Spleen (tissue), 7 donors: ENCODE results near the gene CLEC4M.

Source experiments
- POLR2A ChIP-seq, 3 donors: fragments of 450-650 bp; IDR thresholded peaks; one replicate each; pipeline ENCODE4 v1.5.1; 2017; ENCODE audit warnings: antibody characterized with exemption in 3 of 3, mild to moderate bottlenecking in 1 of 3
- TF ChIP-seq, protein P1 (sequence below), 11 experiments: fragments of 200-600 bp in 7 of 11; fragments of 450-650 bp in 4 of 11; sonication (generic) in 4 of 11; IDR thresholded peaks in 8 of 11; conservative IDR thresholded peaks in 3 of 11; 1 replicate in 7 of 11; 2 replicates in 4 of 11; pipeline versions ENCODE4 v1.4.0 to v1.8.0; 2016 to 2021; ENCODE audit warnings: antibody characterized with exemption in 11 of 11, inconsistent platforms in 4 of 11, mild to moderate bottlenecking in 1 of 11
- donor health status: DM: no; HTN: no; CAD: no; lungs with moderate emphysema.
- donor health status: DM: no; HTN: no; CAD: no.
- donor health status: DM: no; HTN: no; CAD: no.

DNA sequence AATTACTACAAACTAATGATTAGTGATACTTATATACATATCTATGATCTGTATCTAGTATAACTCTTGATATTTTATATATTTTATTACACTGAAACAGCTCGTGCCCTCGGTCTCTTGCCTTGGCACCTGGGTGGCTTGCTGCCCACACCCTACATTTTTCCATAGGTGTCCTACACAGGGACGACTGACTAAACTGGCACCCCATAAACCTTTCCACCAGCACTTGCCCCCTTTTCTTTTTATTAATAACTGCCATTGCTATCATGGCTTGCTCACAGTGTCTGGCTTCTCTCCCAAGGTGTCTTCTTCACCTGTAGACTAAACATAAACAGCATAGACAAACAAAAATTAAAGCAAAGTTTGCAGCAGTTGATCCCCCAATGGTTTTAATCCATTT is 30.4 kb downstream of the CLEC4M start:
- TF ChIP-seq, protein P1, sequence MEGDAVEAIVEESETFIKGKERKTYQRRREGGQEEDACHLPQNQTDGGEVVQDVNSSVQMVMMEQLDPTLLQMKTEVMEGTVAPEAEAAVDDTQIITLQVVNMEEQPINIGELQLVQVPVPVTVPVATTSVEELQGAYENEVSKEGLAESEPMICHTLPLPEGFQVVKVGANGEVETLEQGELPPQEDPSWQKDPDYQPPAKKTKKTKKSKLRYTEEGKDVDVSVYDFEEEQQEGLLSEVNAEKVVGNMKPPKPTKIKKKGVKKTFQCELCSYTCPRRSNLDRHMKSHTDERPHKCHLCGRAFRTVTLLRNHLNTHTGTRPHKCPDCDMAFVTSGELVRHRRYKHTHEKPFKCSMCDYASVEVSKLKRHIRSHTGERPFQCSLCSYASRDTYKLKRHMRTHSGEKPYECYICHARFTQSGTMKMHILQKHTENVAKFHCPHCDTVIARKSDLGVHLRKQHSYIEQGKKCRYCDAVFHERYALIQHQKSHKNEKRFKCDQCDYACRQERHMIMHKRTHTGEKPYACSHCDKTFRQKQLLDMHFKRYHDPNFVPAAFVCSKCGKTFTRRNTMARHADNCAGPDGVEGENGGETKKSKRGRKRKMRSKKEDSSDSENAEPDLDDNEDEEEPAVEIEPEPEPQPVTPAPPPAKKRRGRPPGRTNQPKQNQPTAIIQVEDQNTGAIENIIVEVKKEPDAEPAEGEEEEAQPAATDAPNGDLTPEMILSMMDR (IDR thresholded peaks at IDR 0.05 in 8 of 11, conservative IDR thresholded peaks at IDR 0.05 in 3 of 11) = no peak
- no peak for TF ChIP-seq POLR2A (IDR thresholded peaks at IDR 0.05)
